Measurements from ENCODE around the gene NOL4L.

DNA sequence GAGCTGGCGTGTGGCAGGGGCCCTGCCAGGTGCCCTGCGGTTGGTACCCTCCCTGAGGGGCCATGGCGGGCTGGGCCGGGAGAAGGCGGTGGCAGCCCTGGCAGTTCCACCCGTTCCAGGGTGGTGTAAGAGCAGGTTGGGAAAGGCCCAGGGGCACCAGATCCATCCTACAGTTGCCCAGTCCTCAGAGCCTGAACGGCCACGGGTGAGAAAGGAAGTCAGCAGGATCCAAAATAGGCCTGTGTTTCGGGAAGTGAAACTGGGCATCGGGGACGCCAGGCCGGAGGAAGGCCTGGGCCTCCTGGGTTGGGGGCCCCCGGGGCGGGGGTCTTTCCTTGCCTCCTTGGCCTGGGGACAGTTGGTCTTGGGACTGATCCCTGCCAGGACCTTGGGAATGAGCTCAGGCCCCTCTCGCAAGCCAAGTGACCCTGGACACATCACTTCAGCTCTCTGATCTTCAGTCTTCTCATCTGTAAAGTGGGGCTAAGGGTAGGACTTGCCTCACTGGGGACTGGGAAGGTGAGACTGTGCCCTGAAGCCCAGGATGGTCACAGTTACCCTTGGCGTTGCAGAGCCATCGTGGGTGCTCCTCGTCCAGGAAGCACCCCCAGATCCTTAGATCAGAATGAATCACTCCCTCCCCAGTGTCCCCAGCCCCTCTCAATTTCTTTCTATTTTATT lies 18.1 kb upstream of the NOL4L start:
- TF ChIP-seq CTCF (IDR thresholded peaks at IDR 0.05), result no peak
- TF ChIP-seq POLR2A (IDR thresholded peaks at IDR 0.05), result no peak
